WTC11 (cell line): ENCODE data around the gene CHPT1.

Experiments
- AFF4 ChIP-seq: sonication (generic); formaldehyde crosslinking; IDR thresholded peaks from 2 replicates; pipeline ENCODE4 v1.8.1; 2023; ENCODE audit warnings: mild to moderate bottlenecking, missing genetic modification reagents, borderline replicate concordance
- ATF6 ChIP-seq: sonication (generic); formaldehyde crosslinking; IDR thresholded peaks from 2 replicates; pipeline ENCODE4 v1.8.1; 2023; ENCODE audit warnings: mild to moderate bottlenecking, missing genetic modification reagents
- E2F1 ChIP-seq: sonication (generic); formaldehyde crosslinking; IDR thresholded peaks from 2 replicates; pipeline ENCODE4 v1.8.0; 2022; ENCODE audit warnings: mild to moderate bottlenecking, missing genetic modification reagents
- ETV6 ChIP-seq: sonication (generic); formaldehyde crosslinking; IDR thresholded peaks from 2 replicates; pipeline ENCODE4 v1.8.1; 2022; ENCODE audit warnings: mild to moderate bottlenecking, missing genetic modification reagents
- KAT7 ChIP-seq: sonication (generic); formaldehyde crosslinking; IDR thresholded peaks from 2 replicates; pipeline ENCODE4 v1.8.1; 2023; ENCODE audit warnings: missing genetic modification reagents, mild to moderate bottlenecking, borderline replicate concordance
- SP1 ChIP-seq: sonication (generic); formaldehyde crosslinking; conservative IDR thresholded peaks from 2 replicates; pipeline ENCODE4 v1.8.1; 2022; ENCODE audit warnings: missing genetic modification reagents
- ZNF317 ChIP-seq: sonication (generic); formaldehyde crosslinking; IDR thresholded peaks from 2 replicates; pipeline ENCODE4 v1.8.1; 2023; ENCODE audit warnings: low read depth, mild to moderate bottlenecking, moderate library complexity, missing genetic modification reagents, borderline replicate concordance
- TF ChIP-seq, protein P1 (sequence below): fragments of 200-600 bp; IDR thresholded peaks from 2 replicates; pipeline ENCODE4 v1.8.0; 2022; ENCODE audit warnings: antibody characterized with exemption
- TF ChIP-seq, protein P2 (sequence below): sonication (generic); formaldehyde crosslinking; IDR thresholded peaks from 2 replicates; pipeline ENCODE4 v1.8.1; 2023; ENCODE audit warnings: mild to moderate bottlenecking, moderate library complexity, missing genetic modification reagents
- TF ChIP-seq, protein P3 (sequence below): sonication (generic); formaldehyde crosslinking; IDR thresholded peaks from 2 replicates; pipeline ENCODE4 v1.8.0; 2022; ENCODE audit warnings: mild to moderate bottlenecking, missing genetic modification reagents

DNA sequence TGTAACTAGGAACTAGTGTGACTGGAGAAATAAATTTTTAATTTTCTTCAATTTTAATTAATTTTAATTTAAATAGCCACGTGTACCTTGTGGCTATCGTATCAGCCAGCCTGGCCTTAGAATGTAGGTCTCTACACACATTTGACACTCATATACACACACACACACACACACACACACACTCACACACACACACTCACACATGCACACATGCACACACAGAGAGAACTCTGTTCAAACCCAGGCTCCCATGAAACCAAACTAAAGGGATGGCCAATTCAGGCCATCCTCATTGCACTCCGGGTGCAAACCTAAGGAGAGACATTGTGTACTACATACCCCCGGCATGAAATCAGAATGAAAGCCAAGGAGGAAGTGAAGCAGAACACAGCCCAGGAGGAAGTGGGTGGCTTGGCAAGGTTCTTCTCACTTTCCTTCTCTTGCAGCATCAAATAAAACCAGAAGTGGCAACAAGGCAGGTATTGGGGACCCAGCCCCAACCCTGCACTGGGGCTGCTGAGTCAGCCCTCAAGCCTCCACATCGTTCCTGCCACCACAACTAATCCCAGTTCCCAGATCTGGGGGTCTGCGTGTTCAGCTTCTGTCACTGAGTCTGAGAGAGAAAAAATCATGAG is 26.2 kb upstream of the CHPT1 start:
- TF ChIP-seq, protein P1, sequence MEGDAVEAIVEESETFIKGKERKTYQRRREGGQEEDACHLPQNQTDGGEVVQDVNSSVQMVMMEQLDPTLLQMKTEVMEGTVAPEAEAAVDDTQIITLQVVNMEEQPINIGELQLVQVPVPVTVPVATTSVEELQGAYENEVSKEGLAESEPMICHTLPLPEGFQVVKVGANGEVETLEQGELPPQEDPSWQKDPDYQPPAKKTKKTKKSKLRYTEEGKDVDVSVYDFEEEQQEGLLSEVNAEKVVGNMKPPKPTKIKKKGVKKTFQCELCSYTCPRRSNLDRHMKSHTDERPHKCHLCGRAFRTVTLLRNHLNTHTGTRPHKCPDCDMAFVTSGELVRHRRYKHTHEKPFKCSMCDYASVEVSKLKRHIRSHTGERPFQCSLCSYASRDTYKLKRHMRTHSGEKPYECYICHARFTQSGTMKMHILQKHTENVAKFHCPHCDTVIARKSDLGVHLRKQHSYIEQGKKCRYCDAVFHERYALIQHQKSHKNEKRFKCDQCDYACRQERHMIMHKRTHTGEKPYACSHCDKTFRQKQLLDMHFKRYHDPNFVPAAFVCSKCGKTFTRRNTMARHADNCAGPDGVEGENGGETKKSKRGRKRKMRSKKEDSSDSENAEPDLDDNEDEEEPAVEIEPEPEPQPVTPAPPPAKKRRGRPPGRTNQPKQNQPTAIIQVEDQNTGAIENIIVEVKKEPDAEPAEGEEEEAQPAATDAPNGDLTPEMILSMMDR: no peak
- no peak for TF ChIP-seq ATF6 (CRISPR knock-in tag)
- no peak for TF ChIP-seq ETV6 (CRISPR knock-in tag)
- no peak for TF ChIP-seq KAT7 (CRISPR knock-in tag)
- TF ChIP-seq, protein P2, sequence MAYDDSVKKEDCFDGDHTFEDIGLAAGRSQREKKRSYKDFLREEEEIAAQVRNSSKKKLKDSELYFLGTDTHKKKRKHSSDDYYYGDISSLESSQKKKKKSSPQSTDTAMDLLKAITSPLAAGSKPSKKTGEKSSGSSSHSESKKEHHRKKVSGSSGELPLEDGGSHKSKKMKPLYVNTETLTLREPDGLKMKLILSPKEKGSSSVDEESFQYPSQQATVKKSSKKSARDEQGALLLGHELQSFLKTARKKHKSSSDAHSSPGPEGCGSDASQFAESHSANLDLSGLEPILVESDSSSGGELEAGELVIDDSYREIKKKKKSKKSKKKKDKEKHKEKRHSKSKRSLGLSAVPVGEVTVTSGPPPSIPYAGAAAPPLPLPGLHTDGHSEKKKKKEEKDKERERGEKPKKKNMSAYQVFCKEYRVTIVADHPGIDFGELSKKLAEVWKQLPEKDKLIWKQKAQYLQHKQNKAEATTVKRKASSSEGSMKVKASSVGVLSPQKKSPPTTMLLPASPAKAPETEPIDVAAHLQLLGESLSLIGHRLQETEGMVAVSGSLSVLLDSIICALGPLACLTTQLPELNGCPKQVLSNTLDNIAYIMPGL (CRISPR knock-in tag): no peak
- TF ChIP-seq ZNF317 (CRISPR knock-in tag): no peak
- TF ChIP-seq, protein P3, sequence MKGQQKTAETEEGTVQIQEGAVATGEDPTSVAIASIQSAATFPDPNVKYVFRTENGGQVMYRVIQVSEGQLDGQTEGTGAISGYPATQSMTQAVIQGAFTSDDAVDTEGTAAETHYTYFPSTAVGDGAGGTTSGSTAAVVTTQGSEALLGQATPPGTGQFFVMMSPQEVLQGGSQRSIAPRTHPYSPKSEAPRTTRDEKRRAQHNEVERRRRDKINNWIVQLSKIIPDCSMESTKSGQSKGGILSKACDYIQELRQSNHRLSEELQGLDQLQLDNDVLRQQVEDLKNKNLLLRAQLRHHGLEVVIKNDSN (CRISPR knock-in tag): no peak
- TF ChIP-seq E2F1 (CRISPR knock-in tag): no peak
- no peak for TF ChIP-seq AFF4 (CRISPR knock-in tag)
- TF ChIP-seq SP1 (CRISPR knock-in tag): no peak
